T-helper 1 cell treated with Interleukin-12 subunit alpha and Interleukin-12 subunit beta and Interleukin-4 antibody, amounts not matched to agents 30 μg/mL and 1 μg/mL, for 36 hours (primary cell): ENCODE measurements around the gene TOR3A.
"Not testable (repeated sequence)": the region's sequence is repeated elsewhere in the genome, so short reads cannot be mapped to it uniquely, and the experiment has no call there.

Experiments
- H3K27ac Mint-ChIP-seq: one replicate; pipeline ENCODE4 v1.8.0; 2021; ENCODE audit warnings: mild to moderate bottlenecking, mixed read lengths
- H3K27me3 Mint-ChIP-seq: one replicate; pipeline ENCODE4 v1.8.0; 2021; ENCODE audit warnings: low read depth, mixed read lengths
- H3K36me3 Mint-ChIP-seq: one replicate; pipeline ENCODE4 v1.8.0; 2021; ENCODE audit warnings: low read depth, mixed read lengths
- H3K4me1 Mint-ChIP-seq: one replicate; pipeline ENCODE4 v1.8.0; 2021; ENCODE audit warnings: low read depth, mixed read lengths
- H3K4me3 Mint-ChIP-seq: one replicate; pipeline ENCODE4 v1.8.0; 2021; ENCODE audit warnings: mild to moderate bottlenecking, moderate library complexity, mixed read lengths
- H3K9me3 Mint-ChIP-seq: one replicate; pipeline ENCODE4 v1.8.0; 2021; ENCODE audit warnings: mixed read lengths

Gene TOR3A

GRCh38 chr1:179108644-179109043, 26.8 kb downstream of the TOR3A start:
- Mint-ChIP-seq H3K4me1 (no peaks in the 10 kb centered on the region), H3K9me3 (no peaks in the 10 kb centered on the region), H3K36me3 (peaks cover 10% of the 10 kb centered on the region), H3K4me3 (no peak overlapping the region), H3K27ac (no peak overlapping the region), H3K27me3 (no peaks in the 10 kb centered on the region)

- no peak overlapping the region for H3K27ac Mint-ChIP-seq
- H3K4me3 Mint-ChIP-seq: no peak overlapping the region
- no peaks in the 10 kb centered on the region for H3K27me3 Mint-ChIP-seq
- H3K9me3 Mint-ChIP-seq: no peaks in the 10 kb centered on the region
- H3K4me1 Mint-ChIP-seq: no peaks in the 10 kb centered on the region
- H3K36me3 Mint-ChIP-seq: peaks cover 9% of the 10 kb centered on the region
Measured at GRCh38 chr1:179115181-179115580, 33.3 kb downstream of the TOR3A start.

- Mint-ChIP-seq H3K27ac (no peak overlapping the region), H3K4me1 (peaks cover 3% of the 10 kb centered on the region)
Measured at GRCh38 chr1:179119513-179119912, 37.6 kb downstream of the TOR3A start.

GRCh38 chr1:179120736-179121135, 38.9 kb downstream of the TOR3A start:
- Mint-ChIP-seq H3K27me3 (no peaks in the 10 kb centered on the region), H3K4me3 (no peak overlapping the region), H3K4me1 (peaks cover 6% of the 10 kb centered on the region), H3K9me3 (no peaks in the 10 kb centered on the region), H3K27ac (no peak overlapping the region), H3K36me3 (peaks cover 11% of the 10 kb centered on the region)

More at GRCh38 chr1:179119513-179119912, 37.6 kb downstream of the TOR3A start:
- Mint-ChIP-seq H3K4me3 (no peak overlapping the region), H3K36me3 (peaks cover 9% of the 10 kb centered on the region), H3K27me3 (no peaks in the 10 kb centered on the region), H3K9me3 (no peaks in the 10 kb centered on the region)

GRCh38 chr1:179121159-179121938, 39.5 kb downstream of the TOR3A start:
- Mint-ChIP-seq H3K36me3 (peaks cover 11% of the 10 kb centered on the region), H3K27ac (no peak overlapping the region), H3K4me3 (no peak overlapping the region)

GRCh38 chr1:179124873-179125272, 43.0 kb downstream of the TOR3A start:
- Mint-ChIP-seq H3K27ac (no peak overlapping the region), H3K4me3 (no peak overlapping the region)

More at GRCh38 chr1:179121159-179121938, 39.5 kb downstream of the TOR3A start:
- Mint-ChIP-seq H3K27me3 (no peaks in the 10 kb centered on the region), H3K9me3 (no peaks in the 10 kb centered on the region), H3K4me1 (peaks cover 6% of the 10 kb centered on the region)

GRCh38 chr1:179126338-179127060, 44.6 kb downstream of the TOR3A start:
- Mint-ChIP-seq H3K27ac (no peak overlapping the region), H3K4me1 (peaks cover 14% of the 10 kb centered on the region), H3K4me3 (no peak overlapping the region), H3K9me3 (no peaks in the 10 kb centered on the region), H3K27me3 (no peaks in the 10 kb centered on the region), H3K36me3 (peaks cover 7% of the 10 kb centered on the region)

More at GRCh38 chr1:179124873-179125272, 43.0 kb downstream of the TOR3A start:
- Mint-ChIP-seq H3K27me3 (no peaks in the 10 kb centered on the region), H3K9me3 (no peaks in the 10 kb centered on the region), H3K36me3 (peaks cover 2% of the 10 kb centered on the region), H3K4me1 (peaks cover 13% of the 10 kb centered on the region)

- H3K4me3 Mint-ChIP-seq: no peak overlapping the region
- H3K36me3 Mint-ChIP-seq: peaks cover 7% of the 10 kb centered on the region
- no peak overlapping the region for H3K27ac Mint-ChIP-seq
- no peaks in the 10 kb centered on the region for H3K9me3 Mint-ChIP-seq
- no peaks in the 10 kb centered on the region for H3K27me3 Mint-ChIP-seq
- peaks cover 14% of the 10 kb centered on the region for H3K4me1 Mint-ChIP-seq
Measured at GRCh38 chr1:179127163-179127895, 45.5 kb downstream of the TOR3A start.

- Mint-ChIP-seq H3K27me3 (no peaks in the 10 kb centered on the region), H3K4me1 (peaks cover 14% of the 10 kb centered on the region), H3K27ac (no peak overlapping the region), H3K36me3 (peaks cover 10% of the 10 kb centered on the region), H3K9me3 (no peaks in the 10 kb centered on the region), H3K4me3 (no peak overlapping the region)
Measured at GRCh38 chr1:179128520-179128919, 46.6 kb downstream of the TOR3A start.

GRCh38 chr1:179129702-179130473, 48.0 kb downstream of the TOR3A start:
- Mint-ChIP-seq H3K4me1 (peaks cover 12% of the 10 kb centered on the region), H3K27ac (peak overlapping the region; percentile 88)

GRCh38 chr1:179135168-179135567, 53.3 kb downstream of the TOR3A start:
- not testable (repeated sequence) for H3K9me3 Mint-ChIP-seq, H3K36me3 Mint-ChIP-seq, H3K4me3 Mint-ChIP-seq, H3K27ac Mint-ChIP-seq, H3K4me1 Mint-ChIP-seq, H3K27me3 Mint-ChIP-seq

More at GRCh38 chr1:179129702-179130473, 48.0 kb downstream of the TOR3A start:
- no peaks in the 10 kb centered on the region for H3K9me3 Mint-ChIP-seq
- H3K36me3 Mint-ChIP-seq: peaks cover 8% of the 10 kb centered on the region
- no peaks in the 10 kb centered on the region for H3K27me3 Mint-ChIP-seq
- peak overlapping the region; percentile 72 for H3K4me3 Mint-ChIP-seq

- not testable (repeated sequence) for H3K4me1 Mint-ChIP-seq, H3K27me3 Mint-ChIP-seq, H3K27ac Mint-ChIP-seq, H3K9me3 Mint-ChIP-seq, H3K36me3 Mint-ChIP-seq, H3K4me3 Mint-ChIP-seq
Measured at GRCh38 chr1:179135707-179136106, 53.8 kb downstream of the TOR3A start.

GRCh38 chr1:179137617-179138255, 55.9 kb downstream of the TOR3A start:
- Mint-ChIP-seq H3K4me1 (peaks cover 14% of the 10 kb centered on the region), H3K27ac (no peak overlapping the region), H3K36me3 (peaks cover 5% of the 10 kb centered on the region), H3K4me3 (no peak overlapping the region), H3K27me3 (no peaks in the 10 kb centered on the region), H3K9me3 (no peaks in the 10 kb centered on the region)

- H3K4me3 Mint-ChIP-seq, H3K27me3 Mint-ChIP-seq, H3K9me3 Mint-ChIP-seq, H3K27ac Mint-ChIP-seq, H3K36me3 Mint-ChIP-seq: not testable (repeated sequence)
- H3K4me1 Mint-ChIP-seq: peaks cover 18% of the 10 kb centered on the region
Measured at GRCh38 chr1:179138755-179139154, 56.9 kb downstream of the TOR3A start.
